SW480 (cell line): ENCODE results near the gene SEC24A.
A peak's percentile ranks its signal among the peaks of the same experiment; 100 is the strongest.
"Not testable (repeated sequence)": the region's sequence is repeated elsewhere in the genome, so short reads cannot be mapped to it uniquely, and the experiment has no call there.

ENCODE experiments used
- DNase-seq: peaks from one replicate; pipeline ENCODE4 v3.0.0-alpha.2; 2016; ENCODE audit warnings: low spot score

Gene SEC24A

GRCh38 chr5:134650660-134651059 is 2.1 kb downstream of the SEC24A start:
- not testable (repeated sequence) for DNase-seq

- no peak for DNase-seq
Observed at GRCh38 chr5:134651531-134651930, 2.9 kb downstream of the SEC24A start.

GRCh38 chr5:134656690-134657089 is 8.1 kb downstream of the SEC24A start:
- DNase-seq: no peak

- no peak for DNase-seq
Observed at GRCh38 chr5:134659456-134659855, 10.9 kb downstream of the SEC24A start.

GRCh38 chr5:134659922-134660321 is 11.3 kb downstream of the SEC24A start:
- DNase-seq: no peak

GRCh38 chr5:134662971-134663370 is 14.4 kb downstream of the SEC24A start:
- DNase-seq: no peak

GRCh38 chr5:134664448-134664847 is 15.9 kb downstream of the SEC24A start:
- DNase-seq: no peak

GRCh38 chr5:134673546-134673945 is 25.0 kb downstream of the SEC24A start:
- not testable (repeated sequence) for DNase-seq

- not testable (repeated sequence) for DNase-seq
Observed at GRCh38 chr5:134677357-134677756, 28.8 kb downstream of the SEC24A start.

- not testable (repeated sequence) for DNase-seq
Observed at GRCh38 chr5:134690144-134690543, 41.6 kb downstream of the SEC24A start.

- no peak for DNase-seq
Observed at GRCh38 chr5:134692722-134693121, 44.1 kb downstream of the SEC24A start.

GRCh38 chr5:134708301-134708700 is 59.7 kb downstream of the SEC24A start:
- DNase-seq: no peak

GRCh38 chr5:134714120-134714519 is 65.5 kb downstream of the SEC24A start:
- no peak for DNase-seq

- DNase-seq: no peak
Observed at GRCh38 chr5:134714541-134714940, 66.0 kb downstream of the SEC24A start.

GRCh38 chr5:134715466-134715865 is 66.9 kb downstream of the SEC24A start:
- DNase-seq: not testable (repeated sequence)

- no peak for DNase-seq
Observed at GRCh38 chr5:134724872-134725271, 76.3 kb downstream of the SEC24A start.

- no peak for DNase-seq
Observed at GRCh38 chr5:134732819-134733218, 84.2 kb downstream of the SEC24A start.

- no peak for DNase-seq
Observed at GRCh38 chr5:134735243-134735642, 86.7 kb downstream of the SEC24A start.

- DNase-seq: no peak
Observed at GRCh38 chr5:134736173-134736812, 87.7 kb downstream of the SEC24A start.

GRCh38 chr5:134738133-134738962 is 89.8 kb downstream of the SEC24A start, which contains the start of gene CAMLG:
TSS of gene CAMLG (plus strand) at chr5:134738548. CDS start at chr5:134738621, 73 bp downstream.
- peak; percentile 98 for DNase-seq

- peak; percentile 90 for DNase-seq
Observed at GRCh38 chr5:134738963-134739661, 90.5 kb downstream of the SEC24A start.

- no peak for DNase-seq
Observed at GRCh38 chr5:134741052-134741451, 92.5 kb downstream of the SEC24A start.

- no peak for DNase-seq
Observed at GRCh38 chr5:134742134-134742533, 93.5 kb downstream of the SEC24A start.
